ENCODE data around the gene RAPGEF5.

RAPGEF5 gene

GRCh38 chr7:22114440-22114981 lies 242.4 kb downstream of the RAPGEF5 start:
- H3K4me3 ChIP-seq (ENCODE audit: low read depth, low read length): no peak overlapping the region
- DNase-seq: no peak
- H3K27me3 ChIP-seq (ENCODE audit: insufficient read depth, low read depth, severe bottlenecking): no peaks in the 10 kb centered on the region
- H3K36me3 ChIP-seq: no peaks in the 10 kb centered on the region; the same call in 1 of the 2 replicates
- H3K27ac ChIP-seq: no peak overlapping the region
- TF ChIP-seq CTCF (IDR thresholded peaks at IDR 0.05; ENCODE audit: low read depth, low read length): no peak
- no peaks in the 10 kb centered on the region for H3K9me3 ChIP-seq (ENCODE audit: severe bottlenecking)

GRCh38 chr7:22113041-22113440 lies 243.9 kb downstream of the RAPGEF5 start:
- no peak for DNase-seq
- H3K9me3 ChIP-seq (ENCODE audit: severe bottlenecking): no peaks in the 10 kb centered on the region
- no peak overlapping the region for H3K27ac ChIP-seq
- H3K36me3 ChIP-seq: no peaks in the 10 kb centered on the region; the same call in 1 of the 2 replicates
- no peak overlapping the region for H3K4me3 ChIP-seq (ENCODE audit: low read depth, low read length)
- H3K27me3 ChIP-seq (ENCODE audit: insufficient read depth, low read depth, severe bottlenecking): no peaks in the 10 kb centered on the region
- no peak for TF ChIP-seq CTCF (IDR thresholded peaks at IDR 0.05; ENCODE audit: low read depth, low read length)

- no peaks in the 10 kb centered on the region for H3K27me3 ChIP-seq (ENCODE audit: insufficient read depth, low read depth, severe bottlenecking)
- H3K4me3 ChIP-seq (ENCODE audit: low read depth, low read length): no peak overlapping the region
- no peak for DNase-seq
- TF ChIP-seq CTCF (IDR thresholded peaks at IDR 0.05; ENCODE audit: low read depth, low read length): no peak
- no peaks in the 10 kb centered on the region for H3K9me3 ChIP-seq (ENCODE audit: severe bottlenecking)
- no peak overlapping the region for H3K27ac ChIP-seq
- H3K36me3 ChIP-seq: no peaks in the 10 kb centered on the region
Measured at GRCh38 chr7:22111661-22112060, 245.3 kb downstream of the RAPGEF5 start.

GRCh38 chr7:22110881-22111280 lies 246.1 kb downstream of the RAPGEF5 start:
- H3K27ac ChIP-seq: no peak overlapping the region
- no peak for TF ChIP-seq CTCF (IDR thresholded peaks at IDR 0.05; ENCODE audit: low read depth, low read length)
- no peaks in the 10 kb centered on the region for H3K36me3 ChIP-seq
- DNase-seq: no peak
- H3K9me3 ChIP-seq (ENCODE audit: severe bottlenecking): no peaks in the 10 kb centered on the region
- no peak overlapping the region for H3K4me3 ChIP-seq (ENCODE audit: low read depth, low read length)
- no peaks in the 10 kb centered on the region for H3K27me3 ChIP-seq (ENCODE audit: insufficient read depth, low read depth, severe bottlenecking)

GRCh38 chr7:22110227-22110839 lies 246.6 kb downstream of the RAPGEF5 start:
- TF ChIP-seq CTCF (IDR thresholded peaks at IDR 0.05; ENCODE audit: low read depth, low read length): peak; percentile 72
- DNase-seq: peak; percentile 66
- no peaks in the 10 kb centered on the region for H3K27me3 ChIP-seq (ENCODE audit: insufficient read depth, low read depth, severe bottlenecking)
- H3K9me3 ChIP-seq (ENCODE audit: severe bottlenecking): no peaks in the 10 kb centered on the region
- H3K4me3 ChIP-seq (ENCODE audit: low read depth, low read length): no peak overlapping the region
- H3K27ac ChIP-seq: no peak overlapping the region
- no peaks in the 10 kb centered on the region for H3K36me3 ChIP-seq

GRCh38 chr7:22109761-22110160 lies 247.2 kb downstream of the RAPGEF5 start:
- H3K27ac ChIP-seq: no peak overlapping the region
- H3K4me3 ChIP-seq (ENCODE audit: low read depth, low read length): no peak overlapping the region
- H3K27me3 ChIP-seq (ENCODE audit: insufficient read depth, low read depth, severe bottlenecking): no peaks in the 10 kb centered on the region
- no peaks in the 10 kb centered on the region for H3K9me3 ChIP-seq (ENCODE audit: severe bottlenecking)
- H3K36me3 ChIP-seq: no peaks in the 10 kb centered on the region
- DNase-seq: peak; percentile 50
- peak; percentile 49; the same call in 1 of the 2 replicates for TF ChIP-seq CTCF (IDR thresholded peaks at IDR 0.05; ENCODE audit: low read depth, low read length)

Data from WERI-Rb-1 (cell line).